Astrocyte of the spinal cord (primary cell): ENCODE measurements around the gene OSBPL8.
A peak's percentile ranks its signal among the peaks of the same experiment; 100 is the strongest.

Experiments used
- DNase-seq: peaks from one replicate; pipeline ENCODE4 v3.0.0; 2011; ENCODE audit warnings: low read depth, low spot score
- H3K4me3 ChIP-seq: 2 replicates; pipeline ENCODE4 v1.5.1; 2011; ENCODE audit warnings: low read depth, mild to moderate bottlenecking, low read length, moderate library complexity
- in situ Hi-C: cut with HindIII; loops from 2 replicates; pipeline ENCODE4 v1.10.0; 2017; ENCODE audit warnings: low sequenced_read_pairs
- TF ChIP-seq, protein P1 (sequence below): IDR thresholded peaks from 2 replicates; pipeline ENCODE4 v1.5.1; 2012; ENCODE audit warnings: low read depth, mild to moderate bottlenecking, low read length, inconsistent platforms

The OSBPL8 gene

DNA sequence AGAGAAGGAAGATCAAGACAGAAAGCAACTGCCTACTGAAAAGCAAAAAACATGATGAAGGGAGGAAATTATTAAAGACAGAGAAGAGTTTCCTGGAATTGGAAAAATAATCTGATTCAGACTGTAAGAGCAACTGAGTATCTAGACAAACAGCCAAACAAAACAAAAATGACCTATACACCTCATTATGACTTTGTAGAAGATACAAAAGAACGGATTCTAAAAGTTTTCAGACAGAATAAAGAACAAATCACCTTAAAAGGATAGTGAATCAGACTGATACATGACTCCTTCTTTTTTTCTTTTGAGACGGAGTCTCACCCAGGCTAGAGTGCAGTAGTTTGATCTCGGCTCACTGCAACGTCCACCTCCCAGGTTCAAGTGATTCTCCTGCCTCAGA is 10.4 kb downstream of the OSBPL8 start:
- in situ Hi-C loops, result no loop called here
- DNase-seq, result peak; percentile 55

GRCh38 chr12:76548222-76548837 is 11.2 kb downstream of the OSBPL8 start:
- TF ChIP-seq, protein P1, sequence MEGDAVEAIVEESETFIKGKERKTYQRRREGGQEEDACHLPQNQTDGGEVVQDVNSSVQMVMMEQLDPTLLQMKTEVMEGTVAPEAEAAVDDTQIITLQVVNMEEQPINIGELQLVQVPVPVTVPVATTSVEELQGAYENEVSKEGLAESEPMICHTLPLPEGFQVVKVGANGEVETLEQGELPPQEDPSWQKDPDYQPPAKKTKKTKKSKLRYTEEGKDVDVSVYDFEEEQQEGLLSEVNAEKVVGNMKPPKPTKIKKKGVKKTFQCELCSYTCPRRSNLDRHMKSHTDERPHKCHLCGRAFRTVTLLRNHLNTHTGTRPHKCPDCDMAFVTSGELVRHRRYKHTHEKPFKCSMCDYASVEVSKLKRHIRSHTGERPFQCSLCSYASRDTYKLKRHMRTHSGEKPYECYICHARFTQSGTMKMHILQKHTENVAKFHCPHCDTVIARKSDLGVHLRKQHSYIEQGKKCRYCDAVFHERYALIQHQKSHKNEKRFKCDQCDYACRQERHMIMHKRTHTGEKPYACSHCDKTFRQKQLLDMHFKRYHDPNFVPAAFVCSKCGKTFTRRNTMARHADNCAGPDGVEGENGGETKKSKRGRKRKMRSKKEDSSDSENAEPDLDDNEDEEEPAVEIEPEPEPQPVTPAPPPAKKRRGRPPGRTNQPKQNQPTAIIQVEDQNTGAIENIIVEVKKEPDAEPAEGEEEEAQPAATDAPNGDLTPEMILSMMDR, result no peak
- no peak for DNase-seq
- no peak overlapping the region for H3K4me3 ChIP-seq
- in situ Hi-C loops, result no loop called here

More for the DNA sequence above, 10.4 kb downstream of the OSBPL8 start:
- H3K4me3 ChIP-seq, result no peak overlapping the region
- TF ChIP-seq, protein P1, result no peak

DNA sequence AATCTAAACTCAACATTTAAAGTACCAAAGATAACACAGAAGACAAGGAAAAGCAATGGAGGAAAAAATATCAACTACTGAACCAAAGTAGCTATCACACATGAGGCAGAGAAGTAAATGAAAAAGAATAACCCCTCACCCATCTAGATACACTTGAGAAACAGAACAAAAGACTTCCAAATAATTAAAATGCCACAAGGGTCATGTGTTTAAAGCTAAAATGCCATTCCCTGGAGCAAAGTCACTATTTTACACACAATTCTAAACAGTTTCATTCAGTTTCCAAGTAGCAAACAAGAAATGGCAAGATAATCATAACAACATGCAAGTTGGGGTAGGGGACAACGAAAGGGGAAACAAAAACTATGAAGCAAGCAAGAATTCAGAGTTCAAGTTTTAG is 12.0 kb downstream of the OSBPL8 start:
- no peak for DNase-seq
- TF ChIP-seq, protein P1, result no peak
- in situ Hi-C loops, result no loop called here
- H3K4me3 ChIP-seq, result no peak overlapping the region

GRCh38 chr12:76546889-76547288 is 12.7 kb downstream of the OSBPL8 start:
- TF ChIP-seq, protein P1, result no peak
- no peak overlapping the region for H3K4me3 ChIP-seq
- no peak for DNase-seq
- in situ Hi-C loops, result no loop called here

DNA sequence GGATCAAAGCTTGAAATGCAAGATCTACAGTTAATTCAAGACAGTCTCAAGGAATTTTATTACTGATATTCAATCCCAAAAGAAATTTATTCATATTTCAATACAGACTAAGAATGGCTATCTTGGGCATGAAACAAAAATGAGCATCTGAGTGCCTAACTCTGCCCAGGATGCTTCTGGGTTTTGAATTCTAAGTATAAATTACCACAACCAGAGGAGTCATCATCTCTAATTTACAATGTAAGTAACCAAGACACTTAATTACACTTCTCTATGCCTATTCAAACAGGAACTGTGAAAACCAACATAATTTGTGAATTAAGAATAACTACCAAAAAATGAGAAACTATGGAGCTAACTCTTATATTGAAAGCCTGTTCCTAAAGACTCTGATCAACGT is 14.1 kb downstream of the OSBPL8 start:
- in situ Hi-C loops, result no loop called here

DNA sequence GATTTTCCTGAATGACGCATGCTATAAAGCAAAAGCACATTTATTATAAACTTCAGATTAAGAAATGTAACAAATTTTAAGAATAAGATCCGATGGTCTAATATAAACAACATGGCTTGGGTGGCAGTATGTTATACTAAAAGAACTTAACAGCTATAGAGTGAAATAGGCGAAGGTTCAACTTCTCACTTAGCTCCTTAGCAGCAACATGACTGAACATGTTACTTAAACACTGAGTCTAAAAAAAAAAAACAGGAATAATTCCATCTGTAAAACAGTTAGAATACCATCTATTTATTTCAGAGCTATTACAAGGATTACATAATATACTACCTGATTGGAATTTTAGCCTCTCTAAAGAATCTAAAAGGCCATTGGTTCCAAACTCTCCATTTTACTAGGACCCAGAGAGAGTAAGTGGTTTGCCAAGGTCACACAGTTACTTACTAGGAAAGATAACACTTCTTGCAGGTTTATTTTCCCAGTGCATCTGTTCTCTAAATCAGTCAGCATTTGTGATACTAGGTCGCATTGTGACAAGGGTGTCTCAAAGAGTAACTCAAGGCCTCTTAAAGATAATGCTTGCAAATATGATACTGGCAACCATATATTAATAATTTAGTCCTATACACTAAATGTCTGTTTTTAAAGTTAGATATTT is 14.8 kb downstream of the OSBPL8 start:
- TF ChIP-seq, protein P1, result no peak
- DNase-seq, result no peak
- H3K4me3 ChIP-seq, result no peak overlapping the region
- in situ Hi-C loops, result no loop called here

More for the DNA sequence above, 14.1 kb downstream of the OSBPL8 start:
- no peak for DNase-seq
- TF ChIP-seq, protein P1, result no peak
- H3K4me3 ChIP-seq, result no peak overlapping the region
